T-helper 2 cell treated with Interferon-gamma antibody and Interleukin-4, amounts not matched to agents 5 μg/mL and 100 μg/mL, for 36 hours (primary cell): ENCODE results near the gene ACAP2.

ENCODE experiments used
- DNase-seq: peaks from one replicate; pipeline ENCODE4 v3.0.0; 2021; ENCODE audit warnings: low spot score
- H3K27ac Mint-ChIP-seq: one replicate; pipeline ENCODE4 v1.8.0; 2021; ENCODE audit warnings: mild to moderate bottlenecking, mixed read lengths
- H3K27me3 Mint-ChIP-seq: one replicate; pipeline ENCODE4 v1.8.0; 2021; ENCODE audit warnings: low read depth, mixed read lengths
- H3K36me3 Mint-ChIP-seq: one replicate; pipeline ENCODE4 v1.8.0; 2021; ENCODE audit warnings: low read depth, mixed read lengths
- H3K4me1 Mint-ChIP-seq: one replicate; pipeline ENCODE4 v1.8.0; 2021; ENCODE audit warnings: low read depth, mixed read lengths
- H3K4me3 Mint-ChIP-seq: one replicate; pipeline ENCODE4 v1.8.0; 2022; ENCODE audit warnings: mild to moderate bottlenecking, moderate library complexity, mixed read lengths
- H3K9me3 Mint-ChIP-seq: one replicate; pipeline ENCODE4 v1.8.0; 2021; ENCODE audit warnings: mixed read lengths

The ACAP2 gene

DNA sequence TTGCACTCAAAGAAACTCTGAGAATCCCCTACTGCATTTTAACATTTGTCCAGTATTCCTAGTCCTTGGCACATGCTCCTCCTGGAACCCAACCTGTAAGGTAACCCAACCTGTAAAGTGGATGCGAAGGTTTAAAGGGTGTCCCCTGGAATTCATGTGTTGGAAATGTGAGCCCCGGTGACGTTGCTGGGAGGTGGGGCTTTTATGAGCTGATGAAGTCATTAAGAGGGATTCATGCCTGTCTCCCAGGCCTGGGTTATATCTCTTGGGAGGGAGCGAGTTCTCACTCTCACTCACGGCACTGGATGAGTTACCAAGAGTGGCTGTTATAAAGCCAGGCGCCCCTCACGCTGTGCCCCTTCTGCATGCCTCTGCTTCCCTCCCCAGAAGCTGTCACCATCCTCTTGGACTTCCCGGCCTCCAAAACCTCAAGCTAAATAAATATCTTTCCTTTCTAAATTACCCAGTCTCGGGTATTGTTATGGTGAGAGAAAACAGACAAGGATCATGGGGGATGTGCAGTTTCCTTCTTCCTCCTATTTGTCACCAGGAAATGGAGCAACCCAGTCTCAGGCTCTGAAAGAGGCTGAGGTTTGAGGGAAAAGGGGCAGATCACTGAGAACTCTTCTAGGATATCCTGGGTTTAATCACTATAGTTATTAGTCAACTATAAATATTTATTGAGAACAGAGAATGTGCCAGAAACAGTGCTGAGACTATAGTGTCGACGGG is 179.5 kb downstream of the ACAP2 start:
- Mint-ChIP-seq H3K9me3 (no peaks in the 10 kb centered on the region), H3K27ac (no peak overlapping the region), H3K27me3 (no peaks in the 10 kb centered on the region), H3K4me3 (no peak overlapping the region), H3K36me3 (peaks cover 14% of the 10 kb centered on the region), H3K4me1 (peaks cover 26% of the 10 kb centered on the region)
- DNase-seq: peak; percentile 3

DNA sequence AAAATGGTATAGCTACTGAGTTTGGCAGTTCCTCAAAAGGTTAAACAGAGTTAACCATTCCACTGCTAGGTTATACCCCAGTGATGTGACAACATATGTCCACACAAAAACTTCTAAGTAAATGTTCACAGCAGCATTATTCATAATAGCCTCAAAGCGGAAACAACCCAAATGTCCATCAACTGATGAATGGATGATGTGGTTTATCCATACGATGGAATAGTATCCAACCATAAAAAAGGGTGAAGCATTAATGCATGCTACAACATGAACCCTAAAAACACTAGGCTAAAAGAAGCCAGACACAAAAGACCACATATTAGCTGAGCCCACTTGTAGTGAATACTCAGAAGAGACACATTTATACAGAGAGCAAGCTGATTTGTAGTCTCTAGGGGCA is 180.9 kb downstream of the ACAP2 start:
- no peak overlapping the region for H3K27ac Mint-ChIP-seq
- DNase-seq: no peak
- H3K27me3 Mint-ChIP-seq: no peaks in the 10 kb centered on the region
- peaks cover 11% of the 10 kb centered on the region for H3K36me3 Mint-ChIP-seq
- H3K9me3 Mint-ChIP-seq: no peaks in the 10 kb centered on the region
- no peak overlapping the region for H3K4me3 Mint-ChIP-seq
- H3K4me1 Mint-ChIP-seq: peaks cover 29% of the 10 kb centered on the region

DNA sequence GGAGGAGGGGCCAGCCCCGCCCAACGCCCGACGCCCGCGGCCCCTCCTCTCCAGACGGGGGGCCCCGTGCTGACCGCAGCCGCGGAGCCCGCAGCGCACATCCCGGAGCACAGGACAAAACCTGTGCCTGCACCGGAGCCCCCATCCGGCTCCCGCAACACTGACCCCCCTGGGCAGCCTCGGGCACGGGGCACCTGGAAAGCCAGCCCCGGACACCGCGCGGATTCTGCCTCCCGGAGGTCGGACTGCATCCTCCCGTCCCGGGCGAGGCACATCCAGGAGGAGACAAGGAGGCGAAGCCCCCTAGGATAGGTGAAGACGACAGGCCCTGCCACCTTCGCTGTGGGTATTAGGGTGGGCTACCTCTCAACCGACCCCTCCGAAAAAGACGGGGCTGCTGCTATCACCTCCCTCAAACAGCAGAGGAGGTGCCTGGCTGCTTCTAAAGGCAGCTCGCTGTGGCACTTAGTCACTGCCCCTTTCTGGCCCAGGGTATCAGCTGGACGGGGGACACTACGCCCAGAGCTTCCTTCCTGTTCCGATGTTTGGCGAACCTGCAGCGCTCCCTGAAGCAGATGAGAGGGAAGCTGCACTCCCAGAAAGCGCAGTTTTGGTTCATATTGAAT is 182.4 kb downstream of the ACAP2 start:
- H3K36me3 Mint-ChIP-seq: peaks cover 6% of the 10 kb centered on the region
- peak; percentile 17 for DNase-seq
- H3K4me3 Mint-ChIP-seq: peak overlapping the region; percentile 87
- H3K9me3 Mint-ChIP-seq: no peaks in the 10 kb centered on the region
- H3K27ac Mint-ChIP-seq: peak overlapping the region; percentile 52
- peaks cover 29% of the 10 kb centered on the region for H3K4me1 Mint-ChIP-seq
- no peaks in the 10 kb centered on the region for H3K27me3 Mint-ChIP-seq

DNA sequence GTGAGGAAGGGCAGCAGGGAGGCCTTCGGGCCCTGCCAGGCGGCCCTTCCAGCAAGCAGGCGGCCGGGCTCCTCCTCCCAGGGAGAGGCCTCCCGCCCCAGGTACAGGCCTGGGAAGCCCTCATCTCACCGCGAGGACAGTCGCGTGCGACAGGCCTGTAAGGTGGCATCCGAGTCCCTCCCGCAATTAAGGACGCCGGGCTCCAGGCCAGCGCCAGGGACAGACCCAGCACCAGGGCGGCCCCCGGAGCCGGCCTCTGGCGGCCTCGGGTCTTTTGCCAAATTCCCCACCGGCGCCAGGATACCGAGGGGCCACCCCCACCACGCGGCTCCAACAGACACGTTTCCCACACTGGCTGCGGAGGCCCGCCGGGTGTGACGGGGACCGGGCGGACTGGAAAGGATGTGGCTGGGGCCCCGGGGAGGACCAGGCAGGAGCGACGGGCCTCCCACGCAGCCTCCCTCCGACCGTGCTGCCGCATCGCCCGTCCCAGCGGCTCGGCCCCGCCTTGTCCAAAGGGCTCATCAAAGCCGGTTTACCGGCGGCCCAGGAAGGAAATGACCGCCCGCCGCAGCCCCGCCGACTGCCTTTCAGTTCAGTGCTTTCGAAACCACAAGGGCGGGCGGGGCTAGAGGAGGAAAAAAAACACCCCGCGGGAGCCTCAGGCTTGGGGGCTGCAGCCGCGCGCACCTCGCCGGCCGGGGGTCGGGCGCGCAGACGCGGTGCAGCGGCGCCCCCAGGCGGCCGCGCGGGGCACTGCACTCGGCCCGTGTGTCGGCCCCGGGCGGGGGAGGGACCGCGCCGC is 183.1 kb downstream of the ACAP2 start:
- Mint-ChIP-seq H3K36me3 (peaks cover 2% of the 10 kb centered on the region), H3K9me3 (no peaks in the 10 kb centered on the region), H3K4me1 (peaks cover 26% of the 10 kb centered on the region), H3K4me3 (peak overlapping the region; percentile 36), H3K27ac (peak overlapping the region; percentile 41), H3K27me3 (no peaks in the 10 kb centered on the region)
- DNase-seq: peak; percentile 89

- H3K27ac Mint-ChIP-seq: peak overlapping the region; percentile 26
- peaks cover 23% of the 10 kb centered on the region for H3K4me1 Mint-ChIP-seq
- H3K4me3 Mint-ChIP-seq: no peak overlapping the region
- no peak for DNase-seq
- H3K9me3 Mint-ChIP-seq: no peaks in the 10 kb centered on the region
- H3K36me3 Mint-ChIP-seq: peaks cover 2% of the 10 kb centered on the region
- no peaks in the 10 kb centered on the region for H3K27me3 Mint-ChIP-seq
Observed at GRCh38 chr3:195259154-195259474, 183.7 kb downstream of the ACAP2 start.

- no peaks in the 10 kb centered on the region for H3K27me3 Mint-ChIP-seq
- no peaks in the 10 kb centered on the region for H3K9me3 Mint-ChIP-seq
- peak overlapping the region; percentile 29 for H3K4me3 Mint-ChIP-seq
- peaks cover 2% of the 10 kb centered on the region for H3K36me3 Mint-ChIP-seq
- H3K27ac Mint-ChIP-seq: peak overlapping the region; percentile 42
- H3K4me1 Mint-ChIP-seq: peaks cover 18% of the 10 kb centered on the region
- peak; percentile 4 for DNase-seq
Observed at GRCh38 chr3:195258449-195259153, 184.2 kb downstream of the ACAP2 start.

DNA sequence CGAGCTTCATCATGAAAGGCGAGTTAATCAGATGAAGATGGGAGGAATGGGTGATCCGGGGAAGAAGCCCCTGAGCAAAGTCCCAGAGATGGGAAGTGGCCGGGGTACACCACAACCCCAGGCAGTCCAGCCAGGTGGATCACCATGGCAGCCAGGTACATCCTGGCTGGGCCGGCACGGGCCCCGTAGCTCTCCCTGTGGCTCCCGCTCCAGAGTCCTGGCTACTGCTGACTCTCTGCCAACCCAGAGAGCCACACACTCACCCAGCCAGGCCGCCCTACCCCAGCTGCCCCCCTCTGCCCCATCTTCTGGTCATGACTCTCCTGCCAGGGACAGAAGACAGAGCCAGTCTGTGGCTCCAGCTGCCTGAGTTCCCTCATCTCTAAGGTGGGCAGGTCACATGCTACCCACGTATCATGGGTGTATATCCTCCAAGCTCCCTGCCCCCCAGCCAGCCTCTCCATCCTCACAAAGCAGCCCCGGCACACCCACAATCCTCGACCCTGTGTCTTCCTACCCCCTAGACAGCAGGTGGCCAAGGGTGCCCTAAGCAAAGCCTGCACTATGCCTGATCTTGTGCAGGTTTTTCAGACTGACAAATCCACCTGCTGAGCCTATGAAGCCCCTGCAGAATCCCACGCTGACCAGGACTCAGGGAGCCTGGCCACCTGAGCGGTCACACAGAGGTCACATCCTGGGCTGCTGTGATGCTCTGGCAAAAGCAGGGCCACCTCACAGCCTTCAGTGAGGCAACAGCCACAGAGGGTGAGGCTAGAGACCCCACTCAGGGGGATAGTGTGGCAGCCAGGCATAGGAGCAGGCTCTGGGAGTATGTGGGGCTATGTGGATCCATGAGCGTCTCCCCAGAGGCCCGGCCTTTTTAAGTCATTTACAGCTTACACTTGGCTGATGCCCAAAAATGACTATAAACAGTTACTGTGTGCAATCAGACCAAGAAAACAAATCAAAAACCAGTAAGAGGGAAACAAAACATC is 185.1 kb downstream of the ACAP2 start:
- no peaks in the 10 kb centered on the region for H3K27me3 Mint-ChIP-seq
- peak overlapping the region; percentile 42 for H3K27ac Mint-ChIP-seq
- H3K9me3 Mint-ChIP-seq: no peaks in the 10 kb centered on the region
- no peak overlapping the region for H3K4me3 Mint-ChIP-seq
- peaks cover 2% of the 10 kb centered on the region for H3K36me3 Mint-ChIP-seq
- peak; percentile 3 for DNase-seq
- H3K4me1 Mint-ChIP-seq: peaks cover 17% of the 10 kb centered on the region

- H3K27ac Mint-ChIP-seq: no peak overlapping the region
- DNase-seq: peak; percentile 3
- H3K4me3 Mint-ChIP-seq: no peak overlapping the region
- H3K36me3 Mint-ChIP-seq: peaks cover 2% of the 10 kb centered on the region
- peaks cover 17% of the 10 kb centered on the region for H3K4me1 Mint-ChIP-seq
- H3K9me3 Mint-ChIP-seq: no peaks in the 10 kb centered on the region
- no peaks in the 10 kb centered on the region for H3K27me3 Mint-ChIP-seq
Observed at GRCh38 chr3:195256639-195257453, 186.0 kb downstream of the ACAP2 start.

DNA sequence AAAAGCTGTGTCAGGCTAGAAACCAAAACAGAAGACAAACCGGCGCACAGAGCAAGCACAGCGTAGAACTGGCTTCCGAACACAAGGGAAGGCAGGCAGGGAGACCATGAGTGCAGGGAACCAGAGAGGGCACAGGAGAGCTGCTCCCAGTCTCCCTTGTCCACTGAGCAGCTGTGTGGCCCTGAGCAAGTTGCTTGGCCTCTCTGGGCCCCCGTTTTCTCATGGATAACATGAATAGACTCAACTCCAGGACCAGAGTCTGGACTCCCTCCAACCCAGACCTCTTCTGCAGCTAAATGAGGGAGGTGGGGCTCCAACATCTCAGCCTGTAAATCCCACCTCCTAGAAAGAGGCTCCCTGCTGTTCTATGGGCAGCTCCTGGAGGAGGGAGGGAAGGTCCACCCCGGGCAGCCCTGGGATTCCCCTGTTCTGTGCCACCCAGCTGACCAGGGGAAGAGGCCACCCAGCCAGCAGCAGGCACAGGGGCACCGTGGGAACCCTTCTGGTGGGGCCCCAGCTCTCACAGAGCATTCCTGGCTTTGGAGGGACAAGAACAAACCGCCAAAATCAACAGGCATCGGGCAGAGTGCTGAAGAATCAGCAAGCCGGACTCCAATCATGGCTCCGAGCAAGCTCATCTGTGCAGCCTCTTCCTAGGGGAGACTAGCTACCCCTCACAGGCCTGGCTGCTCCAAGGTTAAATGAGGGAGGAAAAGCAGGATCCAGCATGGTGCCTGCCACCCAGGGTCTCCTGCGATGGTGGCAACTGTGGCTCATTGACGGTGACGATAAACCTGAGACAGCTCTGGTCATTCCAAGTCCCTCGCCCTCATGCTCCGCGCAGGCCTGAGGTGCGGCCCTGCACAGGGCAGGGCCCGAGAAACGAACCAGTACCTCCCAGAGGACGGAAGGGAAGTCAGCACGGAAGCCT is 187.0 kb downstream of the ACAP2 start:
- peaks cover 2% of the 10 kb centered on the region for H3K36me3 Mint-ChIP-seq
- peaks cover 14% of the 10 kb centered on the region for H3K4me1 Mint-ChIP-seq
- DNase-seq: peak; percentile 3
- H3K27ac Mint-ChIP-seq: no peak overlapping the region
- H3K4me3 Mint-ChIP-seq: no peak overlapping the region
- no peaks in the 10 kb centered on the region for H3K27me3 Mint-ChIP-seq
- H3K9me3 Mint-ChIP-seq: no peaks in the 10 kb centered on the region

DNA sequence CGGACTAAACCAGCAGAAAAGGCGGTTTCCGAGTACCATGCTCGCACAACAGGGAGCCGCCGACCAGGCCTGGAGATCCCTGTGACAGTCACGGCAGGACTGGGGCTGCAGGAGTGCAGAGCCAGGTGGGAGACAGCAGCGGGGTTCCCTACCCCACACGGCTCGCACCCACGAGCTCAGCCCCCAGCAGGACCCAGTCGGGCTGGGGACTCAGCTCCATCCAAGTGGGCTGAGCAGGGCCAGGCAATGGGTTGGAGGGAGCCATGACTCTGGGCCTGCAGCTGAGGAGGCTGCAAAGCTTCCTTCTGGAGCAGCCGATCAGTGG is 187.7 kb downstream of the ACAP2 start:
- H3K27ac Mint-ChIP-seq: no peak overlapping the region
- no peaks in the 10 kb centered on the region for H3K9me3 Mint-ChIP-seq
- DNase-seq: no peak
- H3K36me3 Mint-ChIP-seq: no peaks in the 10 kb centered on the region
- H3K4me3 Mint-ChIP-seq: no peak overlapping the region
- no peaks in the 10 kb centered on the region for H3K27me3 Mint-ChIP-seq
- H3K4me1 Mint-ChIP-seq: peaks cover 13% of the 10 kb centered on the region

GRCh38 chr3:195254454-195255175 is 188.2 kb downstream of the ACAP2 start:
- Mint-ChIP-seq H3K27me3 (no peaks in the 10 kb centered on the region), H3K4me3 (no peak overlapping the region), H3K4me1 (peaks cover 13% of the 10 kb centered on the region), H3K36me3 (no peaks in the 10 kb centered on the region), H3K9me3 (no peaks in the 10 kb centered on the region), H3K27ac (no peak overlapping the region)
- DNase-seq: peak; percentile 3
